Measurements from ENCODE around the gene ERO1A. TPM values are rescaled to one million over a fixed set of nuclear protein-coding genes. Genes with fewer than 3 reads are reported as not detected.

ERO1A gene
- total and polyA plus RNA-seq, 3 experiments from 2014 or later, result 47.0 to 96.6 (median 87.6) TPM

DNA sequence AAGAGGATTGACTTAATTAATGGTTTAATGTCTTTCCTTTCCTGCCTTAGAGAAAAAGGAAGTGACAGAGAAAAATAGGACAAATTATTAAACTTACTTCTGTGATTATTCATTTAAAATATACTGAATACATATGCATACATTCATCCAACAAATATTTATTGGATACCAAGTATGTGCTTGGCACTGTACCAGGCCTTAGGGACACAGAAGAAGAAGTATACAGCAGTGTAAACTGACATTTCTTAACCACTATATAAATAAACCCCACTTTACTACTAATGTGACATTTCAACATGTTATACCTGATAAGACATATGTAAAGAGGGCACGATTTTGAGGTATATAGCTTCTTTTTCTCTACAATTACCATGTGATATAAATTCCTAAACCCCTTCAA, 53.6 kb downstream of the ERO1A start:
- POLR2A ChIA-PET, result no interaction called here
- Histone ChIP-seq H3K9me3 (ENCODE audit: low read length) (no peaks in the 10 kb centered on the region), H3K4me1 (ENCODE audit: insufficient read depth, low read length) (no peaks in the 10 kb centered on the region), H3K36me3 (ENCODE audit: insufficient read depth, low read length) (peaks cover 6% of the 10 kb centered on the region), H3K27me3 (ENCODE audit: insufficient read depth, low read length, poor library complexity, severe bottlenecking) (no peaks in the 10 kb centered on the region), H3K27ac (ENCODE audit: low read depth, low read length) (no peak overlapping the region), H3K4me3 (ENCODE audit: low read length) (no peak overlapping the region)
- H3K27ac Mint-ChIP-seq, result peak overlapping the region in 1 of 8 donors; percentile 26
- no peak overlapping the region for H3K4me3 Mint-ChIP-seq
- no peaks in the 10 kb centered on the region for H3K4me1 Mint-ChIP-seq
- DNase-seq, result no peak
- H3K36me3 Mint-ChIP-seq, result peaks cover 21 to 50% (median 28%) of the 10 kb centered on the region in 3 donors
- peaks cover 2 to 13% (median 2%) of the 10 kb centered on the region in 5 donors for H3K9me3 Mint-ChIP-seq
- peaks cover 0 to 1% of the 10 kb centered on the region in 2 donors for H3K27me3 Mint-ChIP-seq
- CTCF ChIA-PET, result no interaction called here

DNA sequence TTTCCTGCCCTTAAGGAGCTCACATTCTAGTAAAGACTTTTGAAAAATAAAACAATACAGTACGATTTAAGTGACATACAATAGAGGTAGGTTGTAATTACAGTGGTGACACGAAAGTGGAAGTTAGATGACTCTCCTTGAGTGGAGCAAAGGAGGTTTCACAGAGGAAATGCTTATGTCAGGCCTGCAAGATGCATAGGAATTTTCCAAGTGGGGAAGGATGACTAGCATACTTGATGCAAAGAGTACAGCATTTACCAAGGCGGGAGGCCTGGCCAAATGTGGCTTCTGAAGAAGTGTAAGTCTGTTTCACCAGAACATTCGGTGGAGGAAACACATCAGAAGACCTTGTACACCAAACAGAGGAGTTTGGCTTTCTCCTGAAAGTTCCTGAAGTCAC, 55.2 kb downstream of the ERO1A start:
- Mint-ChIP-seq H3K36me3 (peaks cover 16 to 38% (median 23%) of the 10 kb centered on the region in 3 donors), H3K4me3 (no peak overlapping the region), H3K27ac (peak overlapping the region in 2 of 8 donors; percentile 15 to 20), H3K4me1 (no peaks in the 10 kb centered on the region), H3K27me3 (peaks cover under 1 to 1% of the 10 kb centered on the region in 2 donors), H3K9me3 (peaks cover 2 to 13% (median 2%) of the 10 kb centered on the region in 5 donors)
- Histone ChIP-seq H3K27ac (ENCODE audit: low read depth, low read length) (no peak overlapping the region), H3K9me3 (ENCODE audit: low read length) (no peaks in the 10 kb centered on the region), H3K36me3 (ENCODE audit: insufficient read depth, low read length) (no peaks in the 10 kb centered on the region), H3K27me3 (ENCODE audit: insufficient read depth, low read length, poor library complexity, severe bottlenecking) (no peaks in the 10 kb centered on the region), H3K4me3 (ENCODE audit: low read length) (no peak overlapping the region), H3K4me1 (ENCODE audit: insufficient read depth, low read length) (no peaks in the 10 kb centered on the region)
- ChIA-PET POLR2A (interaction anchor here (0.6 kb wide), 1 partner anchor 794 kb away, joined by 3 read pairs; no protein-coding TSS in a partner anchor), CTCF (no interaction called here)
- DNase-seq, result no peak

- POLR2A ChIA-PET, result no interaction called here
- no peaks in the 10 kb centered on the region for H3K27me3 ChIP-seq (ENCODE audit: insufficient read depth, low read length, poor library complexity, severe bottlenecking)
- Mint-ChIP-seq H3K4me3 (no peak overlapping the region), H3K36me3 (no peaks in the 10 kb centered on the region), H3K9me3 (no peaks in the 10 kb centered on the region), H3K27me3 (peaks cover 0 to 13% of the 10 kb centered on the region in 2 donors), H3K4me1 (no peaks in the 10 kb centered on the region), H3K27ac (no peak overlapping the region)
- CTCF ChIA-PET, result no interaction called here
- H3K27ac ChIP-seq (ENCODE audit: low read depth, low read length), result no peak overlapping the region
- no peak overlapping the region for H3K4me3 ChIP-seq (ENCODE audit: low read length)
- no peaks in the 10 kb centered on the region for H3K4me1 ChIP-seq (ENCODE audit: insufficient read depth, low read length)
- no peaks in the 10 kb centered on the region for H3K36me3 ChIP-seq (ENCODE audit: insufficient read depth, low read length)
- DNase-seq, result no peak
- no peaks in the 10 kb centered on the region for H3K9me3 ChIP-seq (ENCODE audit: low read length)
These were observed 75.7 kb downstream of the ERO1A start for GRCh38 chr14:52619687-52620086.

GRCh38 chr14:52618602-52619001, 76.8 kb downstream of the ERO1A start:
- no peaks in the 10 kb centered on the region for H3K4me1 Mint-ChIP-seq
- H3K36me3 Mint-ChIP-seq, result peaks cover 0 to under 1% (median 0%) of the 10 kb centered on the region in 3 donors
- H3K27ac ChIP-seq (ENCODE audit: low read depth, low read length), result no peak overlapping the region
- POLR2A ChIA-PET, result no interaction called here
- no peaks in the 10 kb centered on the region for H3K9me3 ChIP-seq (ENCODE audit: low read length)
- CTCF ChIA-PET, result no interaction called here
- DNase-seq, result no peak
- H3K4me1 ChIP-seq (ENCODE audit: insufficient read depth, low read length), result no peaks in the 10 kb centered on the region
- H3K27me3 ChIP-seq (ENCODE audit: insufficient read depth, low read length, poor library complexity, severe bottlenecking), result no peaks in the 10 kb centered on the region
- no peaks in the 10 kb centered on the region for H3K9me3 Mint-ChIP-seq
- peaks cover 0 to 13% of the 10 kb centered on the region in 2 donors for H3K27me3 Mint-ChIP-seq
- H3K36me3 ChIP-seq (ENCODE audit: insufficient read depth, low read length), result no peaks in the 10 kb centered on the region
- H3K4me3 Mint-ChIP-seq, result no peak overlapping the region
- H3K4me3 ChIP-seq (ENCODE audit: low read length), result no peak overlapping the region
- no peak overlapping the region for H3K27ac Mint-ChIP-seq

- Histone ChIP-seq H3K27ac (ENCODE audit: low read depth, low read length) (no peak overlapping the region), H3K27me3 (ENCODE audit: insufficient read depth, low read length, poor library complexity, severe bottlenecking) (no peaks in the 10 kb centered on the region), H3K9me3 (ENCODE audit: low read length) (no peaks in the 10 kb centered on the region), H3K4me1 (ENCODE audit: insufficient read depth, low read length) (no peaks in the 10 kb centered on the region), H3K4me3 (ENCODE audit: low read length) (no peak overlapping the region), H3K36me3 (ENCODE audit: insufficient read depth, low read length) (no peaks in the 10 kb centered on the region)
- Mint-ChIP-seq H3K27me3 (peaks cover 4 to 10% of the 10 kb centered on the region in 2 donors), H3K4me3 (no peak overlapping the region), H3K9me3 (peaks cover under 1 to 4% (median 1%) of the 10 kb centered on the region in 5 donors), H3K4me1 (no peaks in the 10 kb centered on the region), H3K27ac (no peak overlapping the region), H3K36me3 (peaks cover 0 to 16% (median 0%) of the 10 kb centered on the region in 3 donors)
- DNase-seq, result no peak
- ChIA-PET CTCF (no interaction called here), POLR2A (no interaction called here)
These were observed 85.2 kb downstream of the ERO1A start for GRCh38 chr14:52610187-52610586.

DNA sequence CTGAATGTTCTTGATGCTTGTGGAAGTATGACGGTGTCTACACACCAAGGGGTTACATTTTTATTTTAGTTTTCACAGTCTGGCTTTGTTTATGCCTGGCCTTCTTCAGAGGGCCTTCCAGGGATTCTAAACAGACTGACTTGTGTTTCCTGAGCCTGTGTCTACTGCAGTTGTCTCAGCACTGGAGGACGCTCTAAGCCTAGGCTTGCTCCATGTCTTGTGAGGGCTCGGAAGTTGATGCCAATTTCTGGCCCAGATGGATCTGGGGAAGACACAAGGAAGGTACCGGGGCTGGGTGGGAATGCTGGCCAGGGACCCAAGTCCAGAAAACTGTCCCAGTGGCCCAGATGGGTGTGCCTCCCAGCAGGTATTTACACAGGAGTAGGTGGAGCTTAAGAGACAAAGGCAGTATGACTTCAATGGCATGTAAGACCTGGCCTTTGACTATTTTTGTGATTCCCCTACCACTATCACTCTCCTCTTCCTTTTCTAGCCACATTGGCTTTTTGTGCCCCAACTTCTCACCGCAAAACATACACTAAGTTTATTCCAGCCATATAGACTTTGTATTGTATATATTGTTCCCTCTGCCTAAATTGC, 85.8 kb downstream of the ERO1A start:
- peaks cover 4 to 15% of the 10 kb centered on the region in 2 donors for H3K27me3 Mint-ChIP-seq
- Histone ChIP-seq H3K27ac (ENCODE audit: low read depth, low read length) (no peak overlapping the region), H3K36me3 (ENCODE audit: insufficient read depth, low read length) (no peaks in the 10 kb centered on the region), H3K4me3 (ENCODE audit: low read length) (no peak overlapping the region), H3K9me3 (ENCODE audit: low read length) (no peaks in the 10 kb centered on the region), H3K27me3 (ENCODE audit: insufficient read depth, low read length, poor library complexity, severe bottlenecking) (no peaks in the 10 kb centered on the region), H3K4me1 (ENCODE audit: insufficient read depth, low read length) (no peaks in the 10 kb centered on the region)
- DNase-seq, result no peak
- H3K4me3 Mint-ChIP-seq, result no peak overlapping the region
- peaks cover 0 to 22% (median 0%) of the 10 kb centered on the region in 3 donors for H3K36me3 Mint-ChIP-seq
- H3K27ac Mint-ChIP-seq, result no peak overlapping the region
- H3K4me1 Mint-ChIP-seq, result no peaks in the 10 kb centered on the region
- POLR2A ChIA-PET, result interaction anchor here (0.8 kb wide), 1 partner anchor 13 kb away, joined by 3 read pairs; no protein-coding TSS in a partner anchor
- CTCF ChIA-PET, result no interaction called here
- H3K9me3 Mint-ChIP-seq, result peaks cover 5 to 7% (median 6%) of the 10 kb centered on the region in 5 donors

DNA sequence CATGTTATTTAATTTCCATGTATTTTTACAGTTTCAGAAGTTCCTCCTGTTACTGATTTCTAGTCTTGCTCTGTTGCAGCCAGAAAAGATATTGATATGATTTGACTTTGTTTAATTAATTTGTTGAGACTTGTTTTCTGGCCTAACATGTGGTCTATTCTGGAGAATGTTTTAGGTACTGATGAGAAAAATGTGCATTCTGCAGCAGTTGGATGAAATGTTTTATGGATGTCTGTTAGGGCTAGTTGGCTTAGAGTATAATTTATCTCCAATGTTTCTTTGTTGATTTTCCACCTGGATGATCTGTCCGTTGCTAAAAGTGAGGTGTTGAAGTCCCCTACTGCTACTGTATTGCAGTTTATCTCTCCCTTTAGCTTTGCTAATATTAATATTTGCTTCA, 88.3 kb downstream of the ERO1A start:
- Histone ChIP-seq H3K4me3 (ENCODE audit: low read length) (no peak overlapping the region), H3K27ac (ENCODE audit: low read depth, low read length) (no peak overlapping the region), H3K9me3 (ENCODE audit: low read length) (no peaks in the 10 kb centered on the region), H3K4me1 (ENCODE audit: insufficient read depth, low read length) (no peaks in the 10 kb centered on the region), H3K27me3 (ENCODE audit: insufficient read depth, low read length, poor library complexity, severe bottlenecking) (no peaks in the 10 kb centered on the region), H3K36me3 (ENCODE audit: insufficient read depth, low read length) (no peaks in the 10 kb centered on the region)
- Mint-ChIP-seq H3K27me3 (peaks cover 4 to 20% of the 10 kb centered on the region in 2 donors), H3K4me1 (peaks cover 0 to 3% (median 0%) of the 10 kb centered on the region in 3 donors), H3K4me3 (no peak overlapping the region), H3K9me3 (peaks cover 6 to 13% (median 11%) of the 10 kb centered on the region in 5 donors), H3K27ac (no peak overlapping the region), H3K36me3 (peaks cover 0 to 17% (median 0%) of the 10 kb centered on the region in 3 donors)
- ChIA-PET POLR2A (no interaction called here), CTCF (no interaction called here)
- DNase-seq, result no peak

GRCh38 chr14:52602131-52602530, 93.2 kb downstream of the ERO1A start:
- H3K27ac Mint-ChIP-seq, result peak overlapping the region in 1 of 8 donors; percentile 4

More at GRCh38 chr14:52602131-52602530, 93.2 kb downstream of the ERO1A start:
- POLR2A ChIA-PET, result no interaction called here
- Histone ChIP-seq H3K4me1 (ENCODE audit: insufficient read depth, low read length) (no peaks in the 10 kb centered on the region), H3K27ac (ENCODE audit: low read depth, low read length) (no peak overlapping the region), H3K36me3 (ENCODE audit: insufficient read depth, low read length) (no peaks in the 10 kb centered on the region), H3K27me3 (ENCODE audit: insufficient read depth, low read length, poor library complexity, severe bottlenecking) (no peaks in the 10 kb centered on the region), H3K4me3 (ENCODE audit: low read length) (no peak overlapping the region), H3K9me3 (ENCODE audit: low read length) (no peaks in the 10 kb centered on the region)
- H3K4me1 Mint-ChIP-seq, result peaks cover 0 to 3% (median 0%) of the 10 kb centered on the region in 3 donors
- H3K4me3 Mint-ChIP-seq, result no peak overlapping the region
- peaks cover 6 to 19% of the 10 kb centered on the region in 2 donors for H3K27me3 Mint-ChIP-seq
- H3K36me3 Mint-ChIP-seq, result peaks cover 0 to 17% (median 0%) of the 10 kb centered on the region in 3 donors
- CTCF ChIA-PET, result no interaction called here
- H3K9me3 Mint-ChIP-seq, result peaks cover 6 to 13% (median 11%) of the 10 kb centered on the region in 5 donors
- DNase-seq, result no peak

Measured in CD8-positive, alpha-beta memory T cell (primary cell).